ENCODE data around the gene FAM20C.

The FAM20C gene

GRCh38 chr7:211033-211714, 18.8 kb downstream of the FAM20C start:
- DNase-seq: no peak

- DNase-seq: no peak
Observed at GRCh38 chr7:211715-212058, 19.3 kb downstream of the FAM20C start.

DNA sequence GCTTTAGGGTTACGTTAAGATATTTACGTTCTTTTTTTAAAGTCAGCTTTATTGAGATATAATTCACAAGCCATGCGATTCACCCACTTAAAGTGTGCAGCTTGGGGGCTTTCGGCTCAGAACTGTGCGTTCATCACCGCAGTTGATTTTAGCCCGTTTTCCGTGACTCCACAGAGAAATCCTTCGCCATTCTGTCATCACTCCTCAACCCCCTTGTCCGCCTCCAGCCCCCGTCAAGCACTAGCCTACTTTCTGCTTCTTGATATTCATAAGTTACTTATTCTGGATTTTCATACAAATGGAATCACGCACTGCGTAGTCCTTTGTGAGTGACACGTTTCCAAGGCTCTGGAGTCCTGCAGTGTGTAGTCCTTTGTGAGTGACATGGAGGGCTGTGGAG, 20.4 kb downstream of the FAM20C start:
- DNase-seq: no peak

GRCh38 chr7:213324-213993, 21.1 kb downstream of the FAM20C start:
- DNase-seq: no peak

- no peak for DNase-seq
Observed at GRCh38 chr7:214410-215212, 22.2 kb downstream of the FAM20C start.

DNA sequence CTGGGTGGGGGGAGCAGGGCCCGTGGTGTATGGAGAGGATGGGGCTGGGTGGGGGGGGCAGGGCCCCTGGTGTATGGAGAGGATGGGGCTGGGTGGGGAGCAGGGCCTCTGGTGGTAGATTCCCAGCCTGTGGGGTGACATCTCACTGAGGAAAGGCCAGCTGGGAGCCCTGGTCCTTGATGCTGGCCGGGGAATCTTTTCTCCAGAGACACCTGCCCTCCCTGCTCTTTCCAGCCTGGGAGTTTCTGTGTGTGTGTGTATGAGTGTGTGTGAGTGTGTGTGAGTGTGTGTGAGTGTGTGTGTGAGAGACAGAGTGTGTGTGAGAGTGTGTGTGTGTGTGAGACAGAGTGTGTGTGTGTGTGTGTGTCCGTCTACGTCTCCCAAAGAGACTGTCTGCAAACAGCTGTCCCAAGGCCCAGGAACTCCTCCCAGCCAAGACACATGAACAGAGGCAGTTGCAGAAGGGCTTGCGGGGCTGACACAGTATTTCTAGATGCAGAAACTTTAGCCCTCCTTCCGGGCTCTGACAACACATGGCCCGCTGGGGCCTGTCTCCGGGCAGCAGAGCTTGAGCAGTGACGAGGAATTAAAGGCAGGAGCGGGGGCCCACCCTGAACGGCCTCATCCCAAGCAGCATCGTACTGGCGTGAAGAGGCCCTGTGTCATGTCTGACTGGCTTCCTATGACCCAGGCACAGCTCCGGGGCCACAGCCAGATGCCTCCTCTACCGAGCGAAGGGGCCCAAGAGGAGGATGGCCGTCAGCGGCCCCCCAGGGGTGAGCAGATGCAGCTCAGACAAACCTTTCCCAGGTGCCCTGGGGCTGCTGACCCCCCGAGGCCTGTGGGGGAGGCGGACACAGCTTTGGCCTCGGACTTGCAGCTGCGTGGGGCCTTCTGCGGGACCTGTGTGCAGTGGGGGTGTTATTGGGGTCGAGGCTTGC, 24.3 kb downstream of the FAM20C start:
- DNase-seq: no peak

- DNase-seq: no peak
Observed at GRCh38 chr7:217781-218180, 25.4 kb downstream of the FAM20C start.

- DNase-seq: no peak
Observed at GRCh38 chr7:218316-218715, 25.9 kb downstream of the FAM20C start.

- no peak for DNase-seq
Observed at GRCh38 chr7:218896-219580, 26.7 kb downstream of the FAM20C start.

GRCh38 chr7:219581-220150, 27.3 kb downstream of the FAM20C start:
- no peak for DNase-seq

DNA sequence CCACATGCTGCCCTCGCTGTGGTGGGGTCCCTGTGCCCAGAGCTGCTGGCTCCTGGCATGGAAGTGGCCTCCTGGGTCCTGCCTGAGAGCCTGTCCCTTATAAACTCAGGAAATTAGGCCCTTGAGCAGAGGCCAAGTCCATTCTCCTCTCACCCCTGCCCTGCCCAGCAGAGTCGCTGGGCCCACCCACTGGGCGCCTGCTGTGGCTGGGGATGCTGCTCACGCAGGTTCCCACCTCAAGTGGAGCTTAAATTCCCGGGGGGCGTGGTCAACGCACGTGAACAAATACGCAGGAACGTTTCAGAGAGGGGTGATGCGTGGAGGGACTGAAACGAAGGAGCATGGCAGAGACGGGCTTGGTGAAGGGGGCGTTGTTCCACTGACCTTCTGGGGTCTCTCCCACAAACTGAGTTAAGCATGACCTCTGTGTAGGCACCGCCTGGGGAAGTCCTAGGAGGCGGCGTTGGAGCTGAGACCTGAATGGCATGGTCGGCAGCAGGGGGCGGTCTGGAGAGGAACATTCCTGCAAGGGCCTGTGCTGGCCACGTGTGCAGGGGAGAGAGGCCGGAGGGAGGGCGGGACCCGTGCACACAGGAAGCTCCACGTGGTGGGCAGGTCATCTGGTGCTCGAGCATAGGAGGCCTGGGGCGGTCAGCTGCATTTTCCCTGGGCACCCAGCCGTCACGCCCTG, 27.9 kb downstream of the FAM20C start:
- no peak for DNase-seq

GRCh38 chr7:221978-222715, 29.8 kb downstream of the FAM20C start:
- DNase-seq: no peak

- no peak for DNase-seq
Observed at GRCh38 chr7:222716-223041, 30.3 kb downstream of the FAM20C start.

GRCh38 chr7:223118-223800, 30.9 kb downstream of the FAM20C start:
- no peak for DNase-seq

- DNase-seq: no peak
Observed at GRCh38 chr7:223861-224260, 31.5 kb downstream of the FAM20C start.

DNA sequence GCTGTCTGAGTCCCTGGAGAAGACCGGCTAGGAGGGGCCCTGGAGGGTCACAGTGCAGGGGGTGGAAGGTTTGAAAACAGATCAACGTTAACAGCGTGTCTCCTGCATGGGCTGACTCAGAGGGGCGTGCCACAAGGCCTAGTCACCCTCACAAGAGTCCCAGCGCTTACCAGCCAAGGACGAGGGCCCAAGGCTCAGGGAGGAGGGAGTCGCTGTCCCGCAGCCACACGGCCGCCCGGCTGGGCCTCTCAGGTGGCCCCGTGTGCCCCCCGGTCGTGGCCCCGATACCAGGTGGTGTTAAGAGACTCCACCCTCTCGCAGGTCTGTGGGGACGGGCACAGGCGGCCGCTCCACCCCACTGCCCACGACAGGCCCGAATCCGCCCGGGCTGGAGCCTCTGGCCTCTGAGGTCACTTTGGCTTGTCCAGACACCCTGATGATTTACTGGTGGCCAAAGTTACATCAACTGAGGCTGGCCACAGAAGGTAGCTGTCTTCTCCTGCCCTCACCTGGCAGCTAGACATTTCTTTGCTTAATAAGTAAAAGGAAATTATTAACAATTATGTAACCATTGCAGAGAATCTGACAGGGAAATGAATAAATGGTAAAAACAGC, 34.0 kb downstream of the FAM20C start:
- no peak for DNase-seq

GRCh38 chr7:227926-228325, 35.6 kb downstream of the FAM20C start:
- DNase-seq: no peak

DNA sequence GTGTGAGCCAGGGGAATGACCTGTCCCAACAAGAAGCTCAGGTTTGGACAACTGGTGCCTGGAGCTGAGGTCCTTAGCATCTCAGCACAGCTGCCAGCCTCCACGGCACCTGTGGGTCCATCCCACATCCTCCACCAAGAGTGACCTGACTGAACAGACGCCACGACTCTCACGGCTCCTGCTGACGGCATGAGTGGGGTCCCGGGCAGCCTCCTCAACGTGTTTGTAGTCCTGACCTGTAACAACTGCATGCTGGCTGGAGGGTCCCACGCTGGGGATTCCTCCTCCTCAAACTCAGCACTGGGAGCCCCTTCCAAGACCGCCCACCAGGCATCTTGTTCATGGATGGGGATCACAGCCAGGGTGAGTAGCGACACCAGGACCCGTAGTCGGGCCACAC, 36.2 kb downstream of the FAM20C start:
- DNase-seq: no peak

GRCh38 chr7:229184-229964, 37.0 kb downstream of the FAM20C start:
- DNase-seq: no peak

Measured in activated CD8-positive, alpha-beta memory T cell treated with anti-CD3 and anti-CD28 coated beads, Interleukin-2, amount 50 U/mL, for 4 hours (primary cell).